GM23338 (cell line): ENCODE measurements around the gene DCAF12.
"Not testable (repeated sequence)": the region's sequence is repeated elsewhere in the genome, so short reads cannot be mapped to it uniquely, and the experiment has no call there.

ENCODE experiments used
- EZH2 ChIP-seq: fragments of 200-600 bp; sonication (generic); IDR thresholded peaks from one replicate; pipeline ENCODE4 v1.8.0; 2017; ENCODE audit warnings: antibody characterized with exemption, mild to moderate bottlenecking, low read depth; ENCODE audit not compliant: unreplicated experiment
- POLR2AphosphoS5 ChIP-seq: IDR thresholded peaks from 2 replicates; pipeline ENCODE4 v1.6.1; 2016; ENCODE audit warnings: antibody characterized with exemption, low read depth
- TF ChIP-seq, protein P1 (sequence below), 2 experiments: fragments of 200-600 bp in 1 of 2; sonication (generic) in 1 of 2; conservative IDR thresholded peaks; 2 replicates each; pipeline versions ENCODE4 v1.5.1 to v1.6.1; 2016 to 2017; ENCODE audit warnings: antibody characterized with exemption in 2 of 2, low read depth in 2 of 2, mild to moderate bottlenecking in 2 of 2, moderate library complexity in 1 of 2
- TF ChIP-seq, protein P2 (sequence below): IDR thresholded peaks from one replicate; pipeline ENCODE4 v1.6.1; 2018; ENCODE audit warnings: antibody characterized with exemption; ENCODE audit not compliant: unreplicated experiment
- TF ChIP-seq, protein P3 (sequence below): fragments of 250-450 bp; sonication (Bioruptor Pico); IDR thresholded peaks from 2 replicates; pipeline ENCODE4 v1.5.0; 2020; ENCODE audit warnings: mild to moderate bottlenecking, moderate library complexity

- TF ChIP-seq, protein P1, sequence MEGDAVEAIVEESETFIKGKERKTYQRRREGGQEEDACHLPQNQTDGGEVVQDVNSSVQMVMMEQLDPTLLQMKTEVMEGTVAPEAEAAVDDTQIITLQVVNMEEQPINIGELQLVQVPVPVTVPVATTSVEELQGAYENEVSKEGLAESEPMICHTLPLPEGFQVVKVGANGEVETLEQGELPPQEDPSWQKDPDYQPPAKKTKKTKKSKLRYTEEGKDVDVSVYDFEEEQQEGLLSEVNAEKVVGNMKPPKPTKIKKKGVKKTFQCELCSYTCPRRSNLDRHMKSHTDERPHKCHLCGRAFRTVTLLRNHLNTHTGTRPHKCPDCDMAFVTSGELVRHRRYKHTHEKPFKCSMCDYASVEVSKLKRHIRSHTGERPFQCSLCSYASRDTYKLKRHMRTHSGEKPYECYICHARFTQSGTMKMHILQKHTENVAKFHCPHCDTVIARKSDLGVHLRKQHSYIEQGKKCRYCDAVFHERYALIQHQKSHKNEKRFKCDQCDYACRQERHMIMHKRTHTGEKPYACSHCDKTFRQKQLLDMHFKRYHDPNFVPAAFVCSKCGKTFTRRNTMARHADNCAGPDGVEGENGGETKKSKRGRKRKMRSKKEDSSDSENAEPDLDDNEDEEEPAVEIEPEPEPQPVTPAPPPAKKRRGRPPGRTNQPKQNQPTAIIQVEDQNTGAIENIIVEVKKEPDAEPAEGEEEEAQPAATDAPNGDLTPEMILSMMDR (conservative IDR thresholded peaks at IDR 0.05; ENCODE audit: low read depth in 2 of 2) = not testable (repeated sequence)
- TF ChIP-seq EZH2, POLR2AphosphoS5: not testable (repeated sequence)
- TF ChIP-seq, protein P2, sequence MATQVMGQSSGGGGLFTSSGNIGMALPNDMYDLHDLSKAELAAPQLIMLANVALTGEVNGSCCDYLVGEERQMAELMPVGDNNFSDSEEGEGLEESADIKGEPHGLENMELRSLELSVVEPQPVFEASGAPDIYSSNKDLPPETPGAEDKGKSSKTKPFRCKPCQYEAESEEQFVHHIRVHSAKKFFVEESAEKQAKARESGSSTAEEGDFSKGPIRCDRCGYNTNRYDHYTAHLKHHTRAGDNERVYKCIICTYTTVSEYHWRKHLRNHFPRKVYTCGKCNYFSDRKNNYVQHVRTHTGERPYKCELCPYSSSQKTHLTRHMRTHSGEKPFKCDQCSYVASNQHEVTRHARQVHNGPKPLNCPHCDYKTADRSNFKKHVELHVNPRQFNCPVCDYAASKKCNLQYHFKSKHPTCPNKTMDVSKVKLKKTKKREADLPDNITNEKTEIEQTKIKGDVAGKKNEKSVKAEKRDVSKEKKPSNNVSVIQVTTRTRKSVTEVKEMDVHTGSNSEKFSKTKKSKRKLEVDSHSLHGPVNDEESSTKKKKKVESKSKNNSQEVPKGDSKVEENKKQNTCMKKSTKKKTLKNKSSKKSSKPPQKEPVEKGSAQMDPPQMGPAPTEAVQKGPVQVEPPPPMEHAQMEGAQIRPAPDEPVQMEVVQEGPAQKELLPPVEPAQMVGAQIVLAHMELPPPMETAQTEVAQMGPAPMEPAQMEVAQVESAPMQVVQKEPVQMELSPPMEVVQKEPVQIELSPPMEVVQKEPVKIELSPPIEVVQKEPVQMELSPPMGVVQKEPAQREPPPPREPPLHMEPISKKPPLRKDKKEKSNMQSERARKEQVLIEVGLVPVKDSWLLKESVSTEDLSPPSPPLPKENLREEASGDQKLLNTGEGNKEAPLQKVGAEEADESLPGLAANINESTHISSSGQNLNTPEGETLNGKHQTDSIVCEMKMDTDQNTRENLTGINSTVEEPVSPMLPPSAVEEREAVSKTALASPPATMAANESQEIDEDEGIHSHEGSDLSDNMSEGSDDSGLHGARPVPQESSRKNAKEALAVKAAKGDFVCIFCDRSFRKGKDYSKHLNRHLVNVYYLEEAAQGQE = not testable (repeated sequence)
- TF ChIP-seq, protein P3, sequence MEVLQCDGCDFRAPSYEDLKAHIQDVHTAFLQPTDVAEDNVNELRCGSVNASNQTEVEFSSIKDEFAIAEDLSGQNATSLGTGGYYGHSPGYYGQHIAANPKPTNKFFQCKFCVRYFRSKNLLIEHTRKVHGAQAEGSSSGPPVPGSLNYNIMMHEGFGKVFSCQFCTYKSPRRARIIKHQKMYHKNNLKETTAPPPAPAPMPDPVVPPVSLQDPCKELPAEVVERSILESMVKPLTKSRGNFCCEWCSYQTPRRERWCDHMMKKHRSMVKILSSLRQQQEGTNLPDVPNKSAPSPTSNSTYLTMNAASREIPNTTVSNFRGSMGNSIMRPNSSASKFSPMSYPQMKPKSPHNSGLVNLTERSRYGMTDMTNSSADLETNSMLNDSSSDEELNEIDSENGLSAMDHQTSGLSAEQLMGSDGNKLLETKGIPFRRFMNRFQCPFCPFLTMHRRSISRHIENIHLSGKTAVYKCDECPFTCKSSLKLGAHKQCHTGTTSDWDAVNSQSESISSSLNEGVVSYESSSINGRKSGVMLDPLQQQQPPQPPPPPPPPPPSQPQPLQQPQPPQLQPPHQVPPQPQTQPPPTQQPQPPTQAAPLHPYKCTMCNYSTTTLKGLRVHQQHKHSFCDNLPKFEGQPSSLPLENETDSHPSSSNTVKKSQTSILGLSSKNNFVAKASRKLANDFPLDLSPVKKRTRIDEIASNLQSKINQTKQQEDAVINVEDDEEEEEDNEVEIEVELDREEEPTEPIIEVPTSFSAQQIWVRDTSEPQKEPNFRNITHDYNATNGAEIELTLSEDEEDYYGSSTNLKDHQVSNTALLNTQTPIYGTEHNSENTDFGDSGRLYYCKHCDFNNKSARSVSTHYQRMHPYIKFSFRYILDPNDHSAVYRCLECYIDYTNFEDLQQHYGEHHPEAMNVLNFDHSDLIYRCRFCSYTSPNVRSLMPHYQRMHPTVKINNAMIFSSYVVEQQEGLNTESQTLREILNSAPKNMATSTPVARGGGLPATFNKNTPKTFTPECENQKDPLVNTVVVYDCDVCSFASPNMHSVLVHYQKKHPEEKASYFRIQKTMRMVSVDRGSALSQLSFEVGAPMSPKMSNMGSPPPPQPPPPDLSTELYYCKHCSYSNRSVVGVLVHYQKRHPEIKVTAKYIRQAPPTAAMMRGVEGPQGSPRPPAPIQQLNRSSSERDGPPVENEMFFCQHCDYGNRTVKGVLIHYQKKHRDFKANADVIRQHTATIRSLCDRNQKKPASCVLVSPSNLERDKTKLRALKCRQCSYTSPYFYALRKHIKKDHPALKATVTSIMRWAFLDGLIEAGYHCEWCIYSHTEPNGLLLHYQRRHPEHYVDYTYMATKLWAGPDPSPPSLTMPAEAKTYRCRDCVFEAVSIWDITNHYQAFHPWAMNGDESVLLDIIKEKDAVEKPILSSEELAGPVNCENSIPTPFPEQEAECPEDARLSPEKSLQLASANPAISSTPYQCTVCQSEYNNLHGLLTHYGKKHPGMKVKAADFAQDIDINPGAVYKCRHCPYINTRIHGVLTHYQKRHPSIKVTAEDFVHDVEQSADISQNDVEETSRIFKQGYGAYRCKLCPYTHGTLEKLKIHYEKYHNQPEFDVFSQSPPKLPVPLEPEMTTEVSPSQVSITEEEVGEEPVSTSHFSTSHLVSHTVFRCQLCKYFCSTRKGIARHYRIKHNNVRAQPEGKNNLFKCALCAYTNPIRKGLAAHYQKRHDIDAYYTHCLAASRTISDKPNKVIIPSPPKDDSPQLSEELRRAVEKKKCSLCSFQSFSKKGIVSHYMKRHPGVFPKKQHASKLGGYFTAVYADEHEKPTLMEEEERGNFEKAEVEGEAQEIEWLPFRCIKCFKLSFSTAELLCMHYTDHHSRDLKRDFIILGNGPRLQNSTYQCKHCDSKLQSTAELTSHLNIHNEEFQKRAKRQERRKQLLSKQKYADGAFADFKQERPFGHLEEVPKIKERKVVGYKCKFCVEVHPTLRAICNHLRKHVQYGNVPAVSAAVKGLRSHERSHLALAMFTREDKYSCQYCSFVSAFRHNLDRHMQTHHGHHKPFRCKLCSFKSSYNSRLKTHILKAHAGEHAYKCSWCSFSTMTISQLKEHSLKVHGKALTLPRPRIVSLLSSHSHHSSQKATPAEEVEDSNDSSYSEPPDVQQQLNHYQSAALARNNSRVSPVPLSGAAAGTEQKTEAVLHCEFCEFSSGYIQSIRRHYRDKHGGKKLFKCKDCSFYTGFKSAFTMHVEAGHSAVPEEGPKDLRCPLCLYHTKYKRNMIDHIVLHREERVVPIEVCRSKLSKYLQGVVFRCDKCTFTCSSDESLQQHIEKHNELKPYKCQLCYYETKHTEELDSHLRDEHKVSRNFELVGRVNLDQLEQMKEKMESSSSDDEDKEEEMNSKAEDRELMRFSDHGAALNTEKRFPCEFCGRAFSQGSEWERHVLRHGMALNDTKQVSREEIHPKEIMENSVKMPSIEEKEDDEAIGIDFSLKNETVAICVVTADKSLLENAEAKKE (CRISPR knock-in tag) = not testable (repeated sequence)
Observed at GRCh38 chr9:34042074-34042473, 84.4 kb downstream of the DCAF12 start.
